Measurements from ENCODE around the gene CASTOR1.
"Not testable (repeated sequence)": the region's sequence is repeated elsewhere in the genome, so short reads cannot be mapped to it uniquely, and the experiment has no call there.

Gene CASTOR1

DNA sequence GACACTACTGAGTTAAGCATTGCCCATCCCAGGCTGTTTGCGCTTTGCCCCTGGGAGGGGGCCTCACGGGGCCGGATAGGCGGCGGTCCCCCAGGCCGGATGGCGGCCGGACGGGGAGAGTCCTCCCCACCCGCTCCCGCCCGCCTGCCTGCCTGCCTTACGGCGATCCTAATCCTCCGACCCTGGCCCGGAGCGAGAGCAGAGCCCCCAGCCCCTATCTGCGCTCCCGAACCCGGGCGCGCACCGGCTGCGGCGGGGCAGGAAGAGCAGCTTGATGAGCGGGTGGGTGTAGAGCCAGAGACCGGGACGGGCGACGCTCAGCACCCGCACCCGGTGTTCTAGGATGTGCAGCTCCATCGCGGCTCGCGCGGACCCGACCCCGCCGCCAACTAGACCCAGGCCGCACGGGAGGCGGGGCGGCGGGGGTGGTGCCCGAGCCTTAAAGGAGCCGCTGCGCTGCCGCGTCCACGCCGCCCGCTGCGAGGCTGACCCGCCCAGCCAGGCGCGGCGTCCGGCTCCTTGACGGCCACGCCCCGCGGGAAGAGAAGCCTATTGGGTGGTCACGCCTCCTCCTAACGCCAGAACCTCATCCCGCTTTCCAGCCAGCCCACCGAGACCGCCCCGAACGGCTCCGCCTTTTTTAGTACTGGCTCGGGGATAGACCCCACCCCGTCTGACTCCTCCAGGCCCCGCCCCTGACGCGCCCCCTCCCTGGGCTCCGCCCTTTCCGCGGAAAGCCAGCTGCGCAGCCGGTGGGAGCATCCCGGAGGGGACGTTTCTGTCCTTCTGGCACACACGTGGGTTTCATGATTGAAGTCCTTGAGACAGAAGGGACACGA is at the start of gene CASTOR1:
CASTOR1 (minus strand) TSS at position 365 of the 839 bp plus-strand sequence; CDS start at position 357, 8 bp downstream.
- DNase-seq (ENCODE audit: low spot score) = peak; percentile 99

DNA sequence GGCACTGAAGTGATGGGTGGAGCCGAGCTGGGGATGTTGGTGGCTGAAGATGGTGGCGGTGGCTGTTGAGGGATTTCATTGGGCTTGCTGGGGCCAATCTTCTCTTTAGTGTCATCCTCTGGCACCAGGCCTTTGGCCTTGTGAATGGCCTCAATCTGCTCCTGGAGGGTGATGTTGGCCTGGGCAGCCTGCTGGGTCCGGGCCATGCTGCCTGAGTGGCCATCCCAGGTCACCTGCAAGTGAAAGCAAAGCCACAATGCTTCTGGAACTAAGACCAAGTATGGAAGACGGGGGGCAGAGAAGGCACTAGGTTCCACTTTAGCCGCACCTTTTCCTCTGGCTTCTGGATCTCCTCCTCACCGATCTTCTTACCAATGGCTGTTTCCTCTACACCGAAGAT is 49.5 kb upstream of the CASTOR1 start:
- DNase-seq (ENCODE audit: low spot score) = no peak

DNA sequence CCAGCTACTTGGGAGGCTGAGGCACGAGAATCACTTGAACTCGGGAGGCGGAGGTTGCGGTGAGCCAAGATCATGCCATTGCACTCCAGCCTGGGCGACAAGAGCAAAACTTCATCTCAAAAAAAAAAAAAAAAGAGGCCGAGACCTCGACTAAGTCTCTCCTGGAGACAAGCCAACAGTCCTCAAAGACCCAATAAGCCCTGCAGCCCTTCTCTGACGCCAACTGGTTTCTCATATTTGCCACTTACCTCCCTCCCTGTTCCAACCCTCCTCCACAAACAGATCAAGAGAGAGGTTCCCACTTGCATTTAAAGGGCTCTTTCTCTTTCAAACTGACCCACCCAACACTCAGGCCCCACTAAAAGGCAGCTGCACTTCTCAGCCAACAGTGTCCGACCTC is 49.0 kb upstream of the CASTOR1 start:
- not testable (repeated sequence) for DNase-seq (ENCODE audit: low spot score)

DNA sequence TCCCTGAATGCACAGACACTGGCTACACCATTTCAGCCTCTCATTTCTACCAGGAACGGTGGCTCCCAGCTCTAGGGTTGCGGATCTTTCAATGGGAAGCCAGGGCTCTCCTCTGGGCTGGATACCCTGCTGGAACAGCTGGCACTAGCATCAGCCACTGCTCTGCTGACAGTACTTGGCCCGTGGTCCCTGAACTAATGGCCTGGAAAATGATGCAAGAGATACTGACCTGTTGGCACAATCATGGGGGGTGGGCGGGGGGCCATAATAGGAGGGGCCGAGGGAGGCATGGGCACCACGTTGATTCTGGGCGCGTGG is 48.1 kb upstream of the CASTOR1 start:
- DNase-seq (ENCODE audit: low spot score) = no peak

DNA sequence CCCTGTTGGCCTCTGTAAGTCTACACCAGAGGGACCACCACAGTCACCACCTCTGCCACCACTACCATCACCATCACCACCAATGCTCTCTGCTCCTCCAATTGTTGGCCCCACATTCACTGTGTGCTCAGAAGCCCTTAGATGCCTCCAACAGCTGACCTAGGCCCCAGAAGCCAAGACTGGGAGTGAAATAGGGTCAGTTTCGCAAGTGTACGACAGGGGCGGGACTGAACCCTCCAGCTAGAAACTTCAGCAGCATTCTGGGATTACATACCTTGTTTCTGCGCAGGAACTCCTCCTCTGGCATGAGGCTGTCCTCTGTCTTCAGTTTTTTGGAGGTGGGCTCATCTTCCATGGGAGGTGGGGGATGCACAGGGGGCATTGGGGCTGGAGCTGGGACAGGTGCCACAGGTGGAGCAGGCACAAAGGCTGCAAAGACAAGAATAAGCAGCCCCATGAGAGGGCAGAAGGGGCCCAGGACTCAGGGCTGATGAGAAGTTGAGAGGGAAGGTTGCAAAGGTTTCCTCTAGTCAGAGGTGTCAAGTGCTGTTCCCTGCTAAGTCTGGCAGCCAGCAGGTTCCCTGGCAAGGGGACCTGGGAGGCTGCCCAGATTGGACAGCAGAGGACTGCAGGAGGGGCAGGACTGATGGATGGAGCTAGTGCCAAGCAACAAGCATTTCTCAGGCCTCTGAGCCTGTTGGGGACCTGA is 47.6 kb upstream of the CASTOR1 start:
- DNase-seq (ENCODE audit: low spot score) = peak; percentile 50

DNA sequence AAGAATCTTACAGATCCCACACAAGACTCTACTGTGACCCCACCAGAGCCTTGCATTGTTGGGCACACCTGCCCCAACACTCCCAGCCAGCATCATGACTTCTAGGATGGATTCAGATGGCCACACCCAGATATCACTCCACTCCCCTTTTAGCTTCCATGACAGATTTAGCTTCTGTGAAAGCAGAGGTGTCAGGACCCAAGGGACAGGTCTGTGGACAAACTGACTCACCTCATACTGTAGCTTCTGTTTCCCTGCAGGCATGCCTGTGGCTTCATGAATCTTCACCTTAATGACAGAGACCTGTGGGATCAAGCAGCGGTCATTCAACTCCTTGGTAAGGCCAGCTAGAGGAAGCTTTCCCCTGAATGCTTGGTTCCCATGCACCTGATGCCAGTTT is 45.9 kb upstream of the CASTOR1 start:
- DNase-seq (ENCODE audit: low spot score) = no peak

DNA sequence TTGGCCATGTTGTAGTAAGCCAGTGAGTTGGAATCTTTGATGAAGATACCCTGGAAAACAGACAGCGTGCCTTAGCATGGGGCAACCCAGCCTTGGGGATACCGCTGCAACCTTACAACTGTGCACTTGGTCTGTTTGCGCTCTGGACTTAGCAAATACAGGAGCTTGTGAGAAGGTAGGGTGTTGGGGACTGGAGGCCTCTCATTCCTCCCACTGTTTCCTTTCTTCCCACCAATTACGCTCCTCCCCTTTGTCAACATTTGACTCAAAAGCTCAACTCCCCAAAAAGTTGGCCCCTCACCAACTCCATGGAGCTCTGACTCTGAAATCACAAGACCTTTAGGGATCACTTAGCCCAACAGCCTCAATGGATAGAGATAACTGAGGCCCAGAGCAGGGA is 45.3 kb upstream of the CASTOR1 start:
- DNase-seq (ENCODE audit: low spot score) = no peak

DNA sequence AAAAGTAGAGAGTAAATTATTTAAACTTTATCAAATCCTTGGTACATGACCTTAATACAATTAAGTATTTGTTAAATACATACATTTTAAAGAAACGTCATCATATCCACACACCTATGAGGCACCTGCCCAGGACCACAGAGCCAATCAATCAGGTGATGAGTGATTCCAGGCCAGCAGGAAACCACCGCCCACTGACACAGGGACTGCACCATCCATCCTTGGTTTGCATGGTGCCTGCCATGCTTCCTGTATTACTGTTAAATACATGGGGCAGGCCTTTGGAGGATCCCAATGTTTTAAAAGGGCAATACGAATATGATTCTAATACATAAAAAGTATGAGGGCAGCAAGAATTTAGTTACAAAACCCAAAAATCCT is 44.4 kb upstream of the CASTOR1 start:
- no peak for DNase-seq (ENCODE audit: low spot score)

DNA sequence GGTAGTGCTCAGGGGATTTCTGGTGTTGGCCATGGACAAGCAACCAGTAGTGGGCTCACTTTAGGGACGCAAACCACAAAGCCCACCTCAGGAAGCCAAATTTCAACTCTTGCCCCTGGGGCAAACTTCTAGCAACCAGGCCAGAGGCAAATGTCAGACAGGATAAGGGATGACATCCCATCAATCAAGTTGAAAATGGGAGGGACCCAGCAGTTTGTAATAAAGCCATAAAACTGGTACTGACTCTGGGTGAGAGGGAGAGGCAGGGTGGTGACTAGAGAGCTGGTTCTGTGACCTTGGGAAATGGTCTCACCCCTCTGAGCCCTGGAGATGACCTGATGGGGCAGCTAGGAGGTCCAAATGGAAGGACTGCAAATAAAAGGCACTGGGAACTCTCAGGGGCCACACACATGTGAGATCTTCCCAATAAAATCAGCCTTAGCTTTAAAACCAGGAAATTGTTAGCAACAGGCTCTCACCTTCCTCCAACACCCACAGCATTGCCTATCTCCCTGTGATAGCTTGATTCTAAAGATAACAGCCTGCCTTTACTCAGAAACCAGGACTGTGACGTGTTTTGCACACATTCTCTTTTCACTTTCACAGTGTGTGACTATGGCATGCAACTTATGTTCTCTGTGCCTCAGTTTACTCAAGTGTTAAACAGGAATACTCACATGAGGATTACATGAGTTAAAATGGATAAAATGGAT is 43.8 kb upstream of the CASTOR1 start:
- DNase-seq (ENCODE audit: low spot score) = no peak

DNA sequence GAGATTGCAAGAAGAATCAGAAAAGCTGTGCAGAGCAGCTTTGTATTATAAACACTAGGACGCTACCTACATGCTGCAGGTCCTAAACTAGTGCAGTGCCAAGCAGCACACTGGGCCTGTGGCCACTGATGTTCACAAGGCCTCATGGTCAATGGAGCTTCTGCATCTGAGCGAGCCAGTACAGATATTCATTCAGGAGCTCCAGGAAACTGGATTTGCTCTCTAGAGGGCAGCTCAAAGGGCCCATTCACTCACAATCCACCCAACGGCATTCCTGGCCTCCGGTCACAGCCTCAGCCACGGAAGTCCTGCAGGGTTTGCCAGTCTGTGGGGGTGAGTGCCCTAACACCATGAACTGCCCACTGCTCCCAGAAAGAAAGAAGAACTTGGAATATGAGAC is 43.2 kb upstream of the CASTOR1 start:
- DNase-seq (ENCODE audit: low spot score) = peak; percentile 71

DNA sequence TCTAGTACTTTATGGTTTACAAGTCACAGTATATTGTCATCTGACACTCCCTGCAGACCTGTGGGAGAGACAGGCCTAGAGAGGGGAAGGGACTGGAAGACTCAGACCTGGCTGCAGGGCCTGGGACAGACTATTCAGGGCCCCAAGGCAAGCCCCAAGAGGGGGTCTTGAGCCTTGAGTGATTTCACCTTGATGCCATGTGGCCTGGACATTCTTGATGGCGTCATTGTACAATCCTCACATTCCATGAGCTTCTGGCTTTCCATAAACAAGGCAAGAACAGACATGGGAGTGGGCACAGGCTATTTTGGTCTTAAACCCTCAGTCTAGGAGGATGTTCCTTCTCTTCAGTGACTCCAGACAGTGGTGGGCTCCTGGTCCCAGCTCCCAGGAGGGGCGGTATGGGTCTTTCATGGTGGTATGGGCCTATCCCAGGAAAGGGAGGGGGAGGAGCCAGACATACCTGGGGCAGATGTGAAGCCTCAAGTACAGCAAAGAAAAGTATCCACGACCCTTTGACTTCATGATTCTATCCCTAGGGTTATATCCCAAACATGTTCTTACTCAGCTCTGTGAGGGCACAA is 39.3 kb upstream of the CASTOR1 start:
- DNase-seq (ENCODE audit: low spot score) = no peak

DNA sequence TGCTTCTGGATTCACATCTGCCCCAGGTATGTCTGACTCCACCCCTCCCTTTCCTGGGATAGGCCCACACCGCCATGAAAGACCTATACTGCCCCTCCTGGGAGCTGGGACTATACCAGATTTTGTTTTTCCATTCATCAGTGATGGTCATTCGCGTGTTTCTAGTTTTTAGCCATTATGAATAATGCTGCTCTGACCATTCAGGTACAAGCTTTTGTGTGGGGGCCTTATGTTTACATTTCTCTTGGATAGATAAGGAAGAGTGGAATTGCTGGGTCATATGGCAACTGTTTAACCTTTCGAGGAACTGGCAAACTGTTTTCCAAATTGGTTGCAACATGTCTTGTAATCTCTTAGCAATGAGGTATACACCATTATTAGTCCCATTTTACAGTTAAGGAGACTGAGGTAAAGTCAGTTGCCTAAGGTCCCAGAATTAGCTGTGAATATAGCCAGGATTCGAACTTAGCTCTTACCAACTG is 38.6 kb upstream of the CASTOR1 start:
- DNase-seq (ENCODE audit: low spot score) = no peak

DNA sequence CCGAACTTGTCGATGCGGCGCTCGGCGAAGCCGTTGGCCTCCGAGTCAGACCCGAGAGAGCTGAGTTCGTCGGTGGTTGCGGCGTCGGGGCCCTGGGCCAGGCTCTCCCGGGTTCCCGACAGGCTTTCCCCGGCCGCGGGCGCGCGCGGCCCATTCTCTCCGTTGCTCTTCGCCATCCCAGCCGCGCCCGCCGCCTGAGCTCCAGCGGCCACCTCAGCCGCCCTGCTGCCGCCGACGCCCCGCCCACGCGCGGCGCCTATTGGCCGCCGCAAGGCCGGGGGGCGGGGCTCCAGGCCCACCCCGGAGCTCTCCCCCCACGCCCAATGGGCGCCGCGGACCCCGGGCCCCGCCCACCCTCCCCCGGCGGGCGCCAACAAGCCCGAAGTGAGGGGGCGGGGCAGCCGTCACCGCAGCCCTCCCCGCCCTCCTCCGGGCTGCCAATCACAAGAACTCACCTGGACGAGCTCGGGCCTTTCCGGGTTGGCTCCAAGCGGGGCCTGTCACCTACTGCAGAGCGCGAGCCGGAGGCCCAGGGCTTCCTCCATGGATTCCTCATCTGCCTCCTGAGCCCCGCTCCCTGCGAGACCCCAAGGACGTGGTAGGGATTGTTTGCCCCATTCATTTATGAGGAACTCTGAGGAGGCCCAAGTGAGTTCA is 37.5 kb upstream of the CASTOR1 start, which contains the start of gene TBC1D10A:
TBC1D10A (minus strand) TSS at position 236 of the 657 bp plus-strand sequence; CDS start at position 176, 60 bp downstream.
- DNase-seq (ENCODE audit: low spot score) = peak; percentile 90

DNA sequence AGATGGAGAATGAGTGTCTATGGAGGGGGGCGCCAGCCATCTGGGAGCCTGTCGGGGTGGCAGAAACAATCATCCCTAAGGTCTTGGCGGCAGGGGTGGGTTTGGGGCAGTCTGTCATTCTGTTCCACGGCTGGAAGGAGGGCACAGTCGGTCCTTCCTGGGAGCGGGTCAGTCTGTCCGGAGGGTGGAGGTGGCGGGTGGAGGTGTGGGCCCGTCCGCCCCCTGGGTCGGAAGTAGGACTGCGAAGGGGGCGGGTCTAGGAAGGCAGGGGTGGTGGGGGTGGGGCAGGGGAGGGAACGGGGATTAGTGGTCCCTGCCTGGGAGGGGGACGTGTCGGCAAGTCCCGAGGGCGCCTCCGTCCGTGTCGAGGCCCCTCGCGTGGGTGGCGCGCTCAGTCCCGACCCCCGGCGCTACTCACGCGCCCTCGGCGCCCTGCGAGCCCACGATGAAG is 37.0 kb upstream of the CASTOR1 start:
- no peak for DNase-seq (ENCODE audit: low spot score)

DNA sequence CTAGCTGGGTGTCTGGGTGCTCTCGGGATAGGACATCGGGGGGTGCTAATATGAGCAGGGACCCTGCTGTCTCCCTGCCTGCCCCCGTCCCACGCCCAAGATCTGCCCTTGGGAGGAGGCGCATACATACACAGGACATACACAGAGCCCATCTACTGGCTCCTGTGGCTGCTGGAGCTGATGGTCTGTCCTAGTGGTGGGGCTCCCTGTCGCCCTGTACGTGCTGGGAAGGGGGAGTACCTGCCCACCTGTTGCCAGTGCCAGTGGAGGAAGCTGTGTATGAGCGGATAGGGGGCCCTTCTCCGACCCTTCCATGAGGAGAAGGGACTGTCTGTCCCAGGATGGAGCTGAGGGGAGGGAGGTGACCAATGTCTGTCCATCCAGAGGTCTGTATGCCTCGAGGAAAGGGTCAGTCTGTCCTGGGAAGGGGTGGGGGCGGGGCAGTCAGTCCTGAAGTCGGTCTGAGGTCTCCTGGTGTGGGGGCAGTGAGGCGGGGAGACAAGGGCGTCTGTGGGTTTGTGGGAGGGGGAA is 36.5 kb upstream of the CASTOR1 start:
- no peak for DNase-seq (ENCODE audit: low spot score)

DNA sequence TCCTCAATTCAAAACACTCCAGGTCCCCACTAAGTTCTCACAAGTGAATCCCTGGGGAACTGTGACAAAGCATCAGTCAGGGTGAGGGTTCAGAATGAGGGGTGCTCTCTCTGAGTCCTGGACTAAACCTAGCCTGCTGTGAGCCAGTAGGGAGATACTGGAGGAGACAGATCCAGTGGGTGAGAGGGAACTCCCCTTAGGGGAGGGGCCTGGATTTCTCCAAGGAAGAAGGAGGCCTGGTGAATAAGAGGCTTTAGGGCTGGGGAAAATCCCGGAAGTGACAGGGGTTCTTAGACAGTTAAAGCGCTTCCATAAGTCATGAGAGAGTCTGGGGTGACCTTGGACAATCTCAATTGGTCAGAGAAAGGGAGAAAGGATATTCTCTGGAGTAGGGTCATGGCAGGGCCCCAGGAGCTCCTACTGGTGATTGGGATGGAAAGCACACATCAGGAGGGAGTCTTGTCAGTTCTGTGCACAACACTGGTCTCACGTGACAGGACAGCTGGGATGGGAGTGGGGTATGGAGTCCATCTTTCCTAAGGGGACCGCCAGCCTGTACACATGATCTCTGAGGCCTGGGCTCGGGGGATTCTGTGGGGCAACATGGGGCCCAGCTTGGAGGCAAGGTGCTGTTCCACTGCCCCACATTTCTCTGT is 35.9 kb upstream of the CASTOR1 start:
- DNase-seq (ENCODE audit: low spot score) = no peak

DNA sequence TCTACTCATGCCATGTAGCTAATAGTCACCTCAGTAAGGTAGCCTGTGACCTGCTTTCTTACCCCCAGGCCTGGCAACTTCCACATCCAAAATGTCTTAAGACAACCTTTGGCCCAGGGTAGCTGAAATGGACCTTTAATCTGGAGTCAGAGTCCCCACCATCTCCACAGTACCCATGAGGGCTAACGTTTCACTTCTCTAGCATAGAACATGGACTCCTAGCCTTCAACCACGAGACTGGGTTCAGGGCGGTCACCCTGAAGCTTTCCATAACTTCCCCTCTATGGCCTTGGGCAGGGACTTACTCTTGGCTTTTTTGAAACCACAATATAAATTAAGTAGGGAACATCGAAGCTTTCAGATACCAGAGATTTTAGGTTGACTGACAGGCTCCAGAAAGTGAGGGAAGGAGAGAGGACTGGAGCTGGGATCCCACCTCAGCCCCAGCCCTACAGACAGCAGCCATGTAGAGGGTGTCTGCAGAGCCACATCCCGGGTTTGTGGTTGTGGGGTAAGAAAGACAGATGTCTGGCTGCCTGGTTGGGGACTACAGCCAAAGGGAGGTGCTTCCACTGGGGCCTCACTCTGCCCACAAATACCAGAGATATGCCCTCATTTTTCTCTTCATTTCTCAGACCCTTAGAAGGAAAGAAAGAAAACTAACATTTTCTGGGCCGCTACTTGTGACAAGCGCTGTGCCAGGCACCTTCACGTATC is 34.9 kb upstream of the CASTOR1 start:
- DNase-seq (ENCODE audit: low spot score) = no peak

DNA sequence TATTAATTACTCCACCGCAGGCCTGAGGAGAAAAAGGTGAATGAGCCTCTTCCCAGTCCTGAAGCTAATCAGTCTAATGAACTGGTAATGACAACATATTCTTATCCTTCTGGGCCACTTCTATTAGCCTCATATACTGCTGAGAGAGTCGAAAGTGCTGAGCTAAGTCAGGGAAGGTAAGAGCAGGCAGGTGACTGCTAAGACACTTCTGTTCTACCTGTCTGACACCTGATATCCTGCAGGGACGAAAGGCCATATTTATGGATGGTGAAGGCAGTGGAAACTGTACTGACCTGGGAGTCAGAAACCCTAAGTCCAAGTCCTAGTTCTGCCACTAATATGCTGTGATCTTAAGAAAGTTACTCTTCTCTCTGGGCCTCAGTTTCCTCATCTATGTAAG is 33.9 kb upstream of the CASTOR1 start:
- no peak for DNase-seq (ENCODE audit: low spot score)

DNA sequence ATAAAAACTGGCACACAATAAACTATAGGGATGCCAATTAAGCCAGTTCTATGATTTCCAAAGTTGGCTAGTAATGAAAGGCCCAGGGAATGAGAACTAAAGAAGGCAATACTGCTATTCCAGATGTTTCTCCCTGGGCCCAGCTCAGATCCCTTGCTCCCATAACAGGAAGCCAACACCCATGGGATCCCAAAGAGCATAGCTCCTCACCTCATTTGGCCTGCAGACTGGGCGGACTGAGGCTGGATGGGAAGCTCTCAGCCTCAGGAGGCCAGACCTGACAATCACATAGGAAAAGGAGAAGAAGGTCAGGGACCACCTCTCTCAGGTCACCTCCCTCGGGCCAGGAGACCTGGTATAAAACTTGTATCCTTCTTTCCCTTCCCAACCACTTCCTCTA is 32.2 kb upstream of the CASTOR1 start:
- DNase-seq (ENCODE audit: low spot score) = no peak

DNA sequence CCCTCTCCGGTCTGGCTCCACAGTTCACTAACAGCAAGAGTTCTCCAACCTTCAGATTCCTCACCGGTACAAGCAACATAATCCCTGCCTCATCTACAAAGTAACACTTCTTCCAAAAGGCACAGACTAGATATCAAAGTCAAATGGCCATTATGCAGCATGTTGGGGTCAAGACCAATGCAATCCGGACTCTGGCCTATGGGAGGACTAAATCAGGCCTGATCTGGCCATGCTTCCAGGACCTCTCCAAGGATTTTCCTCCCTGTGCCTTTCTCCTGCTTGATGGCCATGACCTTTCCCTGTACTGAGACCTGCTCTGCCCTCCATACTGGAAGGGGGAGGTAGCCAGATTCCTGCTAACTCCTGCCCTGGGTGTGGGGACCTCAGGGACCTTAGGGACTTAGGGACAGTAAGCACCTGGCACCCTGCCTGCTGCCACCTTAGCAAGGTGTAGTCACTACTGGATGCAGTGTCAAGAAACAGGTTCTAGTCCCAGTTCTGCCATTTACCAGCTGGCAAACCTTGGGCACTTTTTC is 30.8 kb upstream of the CASTOR1 start:
- no peak for DNase-seq (ENCODE audit: low spot score)
